SH-SY5Y (cell line): ENCODE results near the gene WDR81.

Source experiments
- GATA2 ChIP-seq: IDR thresholded peaks from 2 replicates; pipeline ENCODE4 v1.6.1; 2011; ENCODE audit warnings: mild to moderate bottlenecking, low read depth, low read length
- GATA3 ChIP-seq: IDR thresholded peaks from 2 replicates; pipeline ENCODE4 v1.6.1; 2011; ENCODE audit warnings: low read depth, mild to moderate bottlenecking, low read length, moderate library complexity

WDR81 gene

DNA sequence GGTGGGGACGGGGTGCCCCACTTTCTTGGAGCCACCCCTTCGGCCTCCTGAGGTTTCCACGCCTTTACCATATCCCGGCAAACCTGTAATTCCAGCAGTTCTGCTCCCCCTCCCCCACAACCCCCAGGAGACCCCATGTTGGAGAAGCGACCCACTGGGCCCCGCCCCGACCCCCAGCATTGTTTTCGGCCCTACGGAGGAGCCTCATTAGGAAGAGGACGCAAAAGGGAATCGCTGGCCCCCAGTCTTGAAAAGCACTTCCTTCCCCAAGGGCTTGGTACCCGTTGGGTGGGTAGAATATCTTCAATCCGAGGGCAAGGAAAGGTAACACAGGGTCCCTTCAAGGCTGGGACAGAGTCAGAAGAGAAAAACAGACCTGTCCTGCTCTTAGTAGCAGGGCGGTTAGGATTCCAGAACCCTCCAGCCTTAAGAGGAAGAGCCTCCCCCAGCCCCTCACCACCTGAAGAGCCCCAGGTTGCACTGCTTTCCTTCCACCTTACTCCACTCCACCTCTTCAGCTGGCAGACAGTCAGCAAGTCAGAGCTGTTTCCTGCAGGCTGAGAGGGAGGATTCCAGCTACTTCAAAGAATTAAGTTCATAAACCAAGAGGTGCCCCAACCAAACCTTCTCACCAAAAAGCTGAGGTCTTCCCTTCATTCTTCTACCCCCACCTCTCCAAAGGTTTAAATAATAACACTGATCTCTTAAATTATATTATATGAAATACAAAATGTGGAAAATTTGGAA lies 13.5 kb upstream of the WDR81 start:
- TF ChIP-seq GATA3: no peak
- no peak for TF ChIP-seq GATA2

DNA sequence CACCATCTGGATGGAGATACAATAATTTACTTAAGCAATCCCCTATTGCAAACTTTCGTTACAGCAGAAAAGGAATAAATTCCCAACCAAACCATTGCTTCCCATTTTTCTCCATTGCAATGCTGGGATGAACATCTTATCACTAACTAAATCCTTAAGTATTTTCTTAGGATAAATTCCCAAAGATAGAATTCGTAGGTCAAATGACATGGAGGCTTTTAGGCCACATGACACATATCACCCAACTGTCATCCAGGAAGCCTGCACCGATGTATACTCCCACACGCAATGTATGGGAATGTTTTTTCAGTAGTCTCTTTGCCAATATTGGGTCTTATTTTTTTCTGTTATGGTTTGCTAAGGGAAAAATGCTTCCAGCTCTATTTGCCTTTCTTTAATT lies 12.7 kb upstream of the WDR81 start:
- TF ChIP-seq GATA3 (no peak), GATA2 (no peak)

DNA sequence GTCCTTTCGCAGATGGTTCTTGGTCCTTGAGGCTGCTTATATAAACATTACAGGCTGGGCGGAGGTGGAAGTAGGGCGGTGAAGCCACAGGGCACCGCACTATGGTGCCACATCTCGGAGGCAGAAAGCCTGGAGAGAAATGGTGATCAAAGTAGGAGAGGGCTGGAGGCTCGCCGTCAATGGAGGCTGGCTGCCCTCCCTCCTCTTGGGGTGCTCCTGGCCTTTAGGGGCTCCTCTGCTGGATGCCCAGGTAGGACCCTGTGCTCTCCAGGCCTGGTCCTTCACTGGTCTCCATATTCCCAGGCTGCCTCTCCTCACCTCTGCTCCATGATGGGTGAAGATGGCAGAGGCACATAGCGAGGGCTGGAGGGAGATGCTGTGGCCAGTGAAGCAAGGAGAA lies 12.2 kb upstream of the WDR81 start:
- TF ChIP-seq GATA2 (no peak), GATA3 (no peak)

DNA sequence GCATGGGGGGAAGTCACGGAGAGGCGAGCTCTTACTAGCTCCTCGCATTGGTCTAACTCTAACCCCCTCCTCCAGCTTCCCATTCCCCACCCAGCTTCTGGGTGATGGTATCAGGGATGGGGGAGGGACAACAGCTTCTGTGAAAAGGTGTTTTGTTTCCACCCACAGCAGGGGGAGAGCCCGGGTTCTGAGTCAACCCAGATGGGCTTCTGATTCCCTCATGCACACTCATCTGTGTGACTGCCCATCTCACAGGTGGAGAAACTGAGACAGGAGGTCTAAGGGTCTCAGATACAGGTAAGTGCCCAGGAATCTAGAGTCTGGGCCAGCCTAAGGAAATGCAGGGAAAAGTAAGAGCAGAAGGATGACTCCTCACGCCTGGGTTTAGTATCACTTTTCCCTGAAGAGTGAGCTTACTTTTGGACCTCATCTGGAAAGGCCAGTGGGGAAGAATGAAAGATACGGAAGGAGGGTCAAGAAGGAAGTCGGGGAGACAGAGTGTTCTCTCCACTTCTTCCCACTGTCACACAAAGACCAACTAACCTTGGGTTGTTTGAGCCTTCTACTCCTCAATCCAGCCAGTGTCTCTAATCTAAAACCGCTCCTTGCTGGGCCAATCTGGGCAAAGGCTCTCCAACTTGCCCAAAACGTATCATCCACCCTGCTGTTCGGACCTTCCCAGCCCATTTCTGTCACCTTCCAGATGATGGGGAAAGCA lies 11.2 kb upstream of the WDR81 start:
- TF ChIP-seq GATA3: no peak
- no peak for TF ChIP-seq GATA2

DNA sequence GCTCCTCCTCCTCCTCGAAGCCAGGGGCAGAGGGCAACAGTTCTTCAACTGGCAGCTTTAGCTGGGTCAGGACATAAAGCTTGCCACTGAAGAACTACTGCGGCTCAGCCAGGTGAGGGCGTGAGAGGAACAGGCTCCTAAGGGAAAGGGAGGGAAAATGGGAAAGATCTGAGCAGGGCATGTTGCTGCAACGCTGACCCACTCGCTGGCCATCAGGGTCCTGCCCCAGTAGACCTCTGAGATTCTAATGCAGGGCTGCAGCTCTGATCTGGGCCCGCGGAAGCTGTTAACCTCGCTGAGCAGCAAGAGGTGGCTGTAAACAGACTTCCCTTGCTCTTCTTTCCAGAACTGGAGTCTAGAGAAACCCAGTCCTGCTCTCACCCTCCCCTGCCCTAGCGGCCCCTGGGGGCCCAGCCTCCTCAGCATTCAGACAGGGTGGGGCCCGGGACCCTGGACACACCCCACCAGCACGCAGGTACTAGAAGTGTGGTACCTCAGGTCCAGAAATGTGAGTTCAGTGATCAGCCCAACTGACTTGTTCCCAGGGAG lies 10.6 kb upstream of the WDR81 start:
- TF ChIP-seq GATA2 (no peak), GATA3 (no peak)

DNA sequence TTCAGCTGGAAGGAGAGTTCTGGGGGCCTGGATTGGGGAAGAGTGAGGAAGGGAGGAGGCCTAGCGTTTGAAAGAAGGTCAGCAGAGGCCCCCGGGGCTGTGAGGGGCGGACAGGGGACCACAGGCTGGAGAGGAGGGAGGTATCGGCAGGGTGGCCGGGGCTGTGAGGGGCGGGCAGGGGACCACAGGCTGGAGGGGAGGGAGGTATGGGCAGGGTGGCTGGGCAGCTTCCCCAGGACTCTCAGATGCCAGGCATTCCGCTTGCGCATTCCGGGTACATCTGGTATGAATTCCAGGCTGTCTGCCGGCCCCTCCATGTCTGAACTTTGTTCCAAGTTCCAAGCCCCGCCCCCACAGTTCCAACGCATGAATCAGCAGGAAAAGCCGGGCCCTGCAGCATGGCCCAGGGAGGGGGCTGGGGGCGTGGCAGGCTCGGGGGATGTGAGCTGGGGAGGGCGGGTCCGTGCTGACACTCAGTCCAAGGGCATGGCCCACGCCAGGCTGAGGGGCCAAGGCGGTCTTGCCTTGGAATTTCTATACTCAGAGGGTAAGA lies 10.0 kb upstream of the WDR81 start:
- no peak for TF ChIP-seq GATA2
- TF ChIP-seq GATA3: no peak

DNA sequence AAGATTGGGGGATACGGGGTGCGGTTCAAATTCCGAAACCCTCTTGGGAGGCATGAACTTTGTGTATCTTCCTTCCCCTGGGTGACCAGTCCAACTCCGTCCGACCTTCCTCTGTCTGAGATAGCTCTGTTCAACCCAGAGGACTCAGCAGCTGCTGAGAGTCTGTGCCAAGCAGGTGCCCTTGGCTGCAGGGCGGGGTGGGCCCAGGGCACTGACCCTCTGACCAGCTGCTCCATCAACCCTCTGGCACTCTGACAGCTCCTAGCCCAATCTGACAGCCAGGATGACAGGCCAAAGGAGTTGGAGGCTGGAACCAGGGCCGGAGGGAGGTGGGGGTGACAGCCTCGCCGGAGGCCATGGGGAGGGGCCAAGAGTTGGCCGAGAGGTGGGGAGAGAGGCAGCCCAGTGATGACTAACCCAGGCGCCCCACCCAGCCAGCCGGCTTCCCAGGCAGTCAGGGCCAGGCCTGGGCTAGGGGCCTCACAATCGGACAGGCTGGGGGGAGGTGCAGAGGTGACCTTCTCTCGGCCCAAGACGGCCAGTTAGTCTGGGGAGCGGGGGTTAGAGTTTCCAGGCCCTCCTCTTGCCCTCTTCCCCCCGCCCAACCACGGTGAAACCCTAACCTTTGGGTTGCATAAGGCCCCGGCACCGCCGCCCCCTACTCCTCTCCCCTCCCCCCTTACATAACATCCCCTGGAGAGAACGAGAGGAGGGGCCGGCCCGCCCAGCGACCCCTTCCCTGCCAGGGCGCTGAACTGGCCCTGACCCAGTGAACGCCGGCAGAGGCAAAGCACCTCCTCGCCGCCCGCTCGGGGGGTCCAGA lies 9.3 kb upstream of the WDR81 start:
- TF ChIP-seq GATA2 (no peak), GATA3 (no peak)

DNA sequence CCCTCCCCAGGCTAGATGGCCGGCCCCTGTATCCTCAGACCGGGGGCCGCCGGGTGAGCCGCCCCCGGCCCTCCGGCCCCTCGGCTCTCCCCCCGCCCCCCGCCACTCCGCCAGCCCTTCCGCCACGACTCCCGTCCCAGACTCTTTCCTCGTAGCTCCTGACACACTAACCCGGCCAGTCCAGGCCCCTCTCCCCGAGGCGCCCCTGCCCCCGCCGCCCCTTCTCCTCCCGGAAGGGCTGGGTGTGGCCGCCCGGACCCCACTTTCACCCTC lies 8.8 kb upstream of the WDR81 start:
- TF ChIP-seq GATA2 (no peak), GATA3 (no peak)

DNA sequence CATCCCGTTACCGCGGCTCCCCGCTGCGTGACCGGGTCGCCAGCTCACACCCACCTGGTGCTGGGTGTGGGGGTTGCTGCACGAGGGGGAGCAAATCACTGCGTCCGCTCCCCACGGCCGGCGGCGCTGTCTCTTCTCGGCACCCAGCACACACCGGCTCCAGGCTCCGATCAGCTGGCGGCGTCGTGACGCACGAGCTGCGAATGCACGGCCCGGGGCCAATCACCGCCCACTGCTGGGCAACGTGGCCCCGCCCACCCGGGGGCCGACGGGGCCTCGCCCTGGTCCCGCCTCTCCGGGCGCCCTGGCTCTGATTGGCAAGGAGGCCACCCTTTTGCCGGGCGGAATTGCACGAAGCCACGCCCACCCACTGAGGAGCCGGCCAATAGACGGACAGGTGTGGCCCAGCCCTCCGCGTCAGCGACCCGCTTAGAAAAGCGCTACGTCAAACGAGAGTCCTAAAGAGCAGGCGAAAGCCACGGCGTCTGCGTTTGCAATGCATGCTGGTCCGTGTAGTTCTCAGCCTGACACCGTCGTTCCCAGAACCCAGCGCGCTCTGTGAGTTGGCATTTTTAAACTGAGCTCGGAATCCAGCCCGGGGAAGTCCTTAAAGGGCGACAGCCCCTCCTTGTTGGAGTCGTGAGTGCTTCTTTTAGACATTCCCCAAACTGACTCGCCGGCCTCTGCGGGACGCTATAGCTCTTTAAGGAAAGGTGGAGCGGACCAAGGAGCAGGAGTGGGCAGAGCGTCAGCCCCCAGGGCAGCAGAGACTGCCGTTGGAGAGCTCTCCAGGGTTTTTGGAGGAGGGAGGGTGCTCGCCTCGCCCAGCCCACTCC lies 8.2 kb upstream of the WDR81 start:
- no peak for TF ChIP-seq GATA3
- no peak for TF ChIP-seq GATA2

DNA sequence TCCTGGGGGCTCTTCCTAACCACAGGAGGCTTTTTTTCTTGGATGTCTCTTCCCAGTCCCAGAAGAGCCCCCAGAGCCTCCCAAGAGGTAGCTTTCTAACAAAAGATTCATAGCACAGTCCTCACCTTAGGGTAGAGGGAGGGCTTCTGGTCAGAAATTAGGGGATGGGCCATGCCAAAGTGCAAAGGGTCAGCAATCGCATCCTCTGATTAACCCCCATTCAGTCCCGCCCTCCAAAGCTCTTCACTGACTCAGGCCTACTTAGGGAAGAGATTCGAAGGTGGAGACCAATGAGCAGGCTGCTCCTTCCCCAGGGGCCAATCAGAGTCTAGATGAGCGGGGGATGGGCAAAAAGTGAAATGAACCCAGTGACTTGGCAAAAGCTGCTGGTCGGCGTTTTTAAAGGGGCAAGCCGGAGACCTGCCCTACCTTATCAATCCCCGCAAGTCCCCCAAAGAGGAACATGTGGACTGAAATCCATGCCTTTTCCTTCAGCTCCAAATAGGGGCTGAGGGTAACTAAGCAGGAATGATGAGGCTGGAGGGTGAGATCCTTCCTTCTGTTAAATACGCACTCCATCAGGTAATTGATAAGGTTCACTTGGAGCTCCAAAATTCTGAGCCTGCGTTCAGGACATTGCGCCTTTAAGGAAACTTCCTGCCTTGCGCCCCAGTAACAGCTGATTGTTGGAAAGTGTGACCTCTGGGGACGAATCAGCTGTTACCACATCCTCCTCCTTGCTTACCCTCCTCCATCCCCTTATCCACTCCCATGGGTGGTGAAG lies 7.4 kb upstream of the WDR81 start:
- TF ChIP-seq GATA2 (no peak), GATA3 (no peak)

DNA sequence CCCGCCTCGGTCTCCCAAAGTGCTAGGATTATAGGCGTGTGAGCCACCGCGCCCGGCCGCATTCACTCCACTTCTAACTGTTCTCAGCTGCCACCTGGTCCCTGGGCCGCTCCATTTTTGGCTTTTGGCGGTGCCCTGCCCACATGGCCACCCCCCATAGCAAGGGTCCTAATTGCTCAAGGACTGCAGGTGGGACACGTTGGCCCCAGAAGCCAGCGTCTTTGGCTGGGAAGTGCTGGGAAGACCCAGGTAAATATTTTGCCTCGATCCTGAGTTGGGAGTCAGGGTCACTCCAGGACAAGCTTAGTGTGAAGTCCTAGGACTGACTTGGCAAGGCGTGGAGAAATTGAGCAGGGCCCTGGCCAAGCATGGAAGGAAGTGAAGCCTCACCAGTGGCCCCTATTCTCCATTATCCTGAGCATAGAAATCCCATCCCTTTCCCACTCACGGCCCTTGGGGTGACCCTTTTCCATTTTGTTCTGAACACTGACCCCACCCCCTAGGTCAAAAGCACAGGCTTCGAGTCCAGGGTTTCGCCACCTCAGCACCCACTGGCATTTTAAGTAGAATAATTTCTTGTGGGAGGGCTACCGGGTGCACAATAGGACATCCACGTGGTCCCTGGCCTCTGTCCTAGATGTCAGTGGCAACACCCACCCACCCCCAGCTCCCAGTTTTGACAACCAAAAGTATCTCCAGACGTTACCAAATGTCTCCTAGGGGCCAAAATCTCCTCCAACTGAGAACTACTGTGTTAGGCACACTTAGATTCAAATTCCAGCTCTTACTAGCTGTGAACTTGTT lies 5.9 kb upstream of the WDR81 start:
- TF ChIP-seq GATA3: no peak

DNA sequence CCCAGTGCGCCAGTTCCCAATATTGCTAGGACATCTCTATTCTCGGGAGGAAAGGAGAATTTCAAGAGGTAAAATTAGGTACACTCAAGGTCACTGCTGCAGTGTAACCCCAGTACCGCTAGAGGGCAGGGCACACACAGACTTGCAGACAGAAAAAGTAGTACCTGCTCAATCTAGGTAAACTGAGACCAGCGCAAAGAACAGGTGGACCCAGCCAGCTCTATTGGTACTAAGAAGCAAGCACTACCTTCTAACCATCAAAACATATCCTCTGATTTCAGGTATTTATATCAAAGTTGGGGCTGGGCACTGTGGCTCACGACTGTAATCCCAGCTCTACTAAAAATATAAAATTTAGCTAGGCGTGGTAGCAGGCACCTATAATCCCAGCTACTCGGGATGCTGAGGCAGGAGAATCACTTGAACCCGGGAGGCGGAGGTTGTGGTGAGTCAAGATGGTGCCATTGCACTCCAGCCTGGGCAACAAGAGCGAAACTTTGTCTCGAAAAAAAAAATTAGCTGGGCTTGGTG lies 3.6 kb upstream of the WDR81 start:
- TF ChIP-seq GATA2 (no peak), GATA3 (no peak)
